CD14-positive monocyte (primary cell): ENCODE results near the gene SLC9A7. TPM values are rescaled to one million over a fixed set of nuclear protein-coding genes. Genes with fewer than 3 reads are reported as not detected.

Source experiments
- DNase-seq, 3 donors: peaks; one replicate each; pipeline ENCODE4 v3.0.0-alpha.2; 2011 to 2022
- H2AFZ ChIP-seq: 2 replicates; pipeline ENCODE4 v1.6.0; 2012; ENCODE audit warnings: mild to moderate bottlenecking, low read depth, low read length, inconsistent platforms; ENCODE audit not compliant: insufficient read depth, poor library complexity, severe bottlenecking
- H3K27ac ChIP-seq, 2 donors: 1 replicate in 1 of 2; 2 replicates in 1 of 2; pipeline ENCODE4 v1.5.1; 2012 to 2013; ENCODE audit warnings: low read length in 2 of 2, control low read depth in 1 of 2, inconsistent platforms in 1 of 2, low read depth in 1 of 2, mild to moderate bottlenecking in 1 of 2
- H3K27me3 ChIP-seq, 2 donors: one replicate each; pipeline versions ENCODE4 v1.6.0 to v1.6.1; 2011 to 2013; ENCODE audit warnings: low read length in 2 of 2; ENCODE audit not compliant: control insufficient read depth in 2 of 2, insufficient read depth in 2 of 2
- H3K36me3 ChIP-seq, 2 donors: replicated peaks in 1 of 2; 1 replicate in 1 of 2; 2 replicates in 1 of 2; pipeline versions ENCODE4 v1.5.1 to v1.6.1; 2012 to 2013; ENCODE audit warnings: low read length in 2 of 2, control low read depth in 1 of 2, inconsistent platforms in 1 of 2, mild to moderate bottlenecking in 1 of 2; ENCODE audit not compliant: insufficient read depth in 2 of 2, control insufficient read depth in 1 of 2
- H3K4me1 ChIP-seq, 2 donors: 1 replicate in 1 of 2; 2 replicates in 1 of 2; pipeline versions ENCODE4 v1.5.1 to v1.6.1; 2012 to 2013; ENCODE audit warnings: low read length in 2 of 2, control low read depth in 1 of 2, inconsistent platforms in 1 of 2, mild to moderate bottlenecking in 1 of 2, moderate library complexity in 1 of 2; ENCODE audit not compliant: insufficient read depth in 2 of 2, control insufficient read depth in 1 of 2
- H3K4me2 ChIP-seq: replicated peaks from 2 replicates; pipeline ENCODE3; 2012; ENCODE audit warnings: low read length, moderate library complexity, mild to moderate bottlenecking; ENCODE audit not compliant: poor library complexity, severe bottlenecking; ENCODE audit errors: extremely low read depth
- H3K4me3 ChIP-seq, 3 experiments: fragments of 200-600 bp in 1 of 3; sonication (generic) in 1 of 3; replicated peaks in 1 of 3; 1 replicate in 2 of 3; 2 replicates in 1 of 3; pipeline ENCODE4 v1.5.1; 2011 to 2013; ENCODE audit warnings: low read length in 3 of 3, mild to moderate bottlenecking in 3 of 3, control low read depth in 2 of 3, low read depth in 2 of 3, inconsistent platforms in 1 of 3, moderate library complexity in 1 of 3
- H3K79me2 ChIP-seq: 2 replicates; pipeline ENCODE4 v1.6.0; 2012; ENCODE audit warnings: mild to moderate bottlenecking, control low read depth, inconsistent platforms, low read length, moderate library complexity; ENCODE audit not compliant: insufficient read depth
- H3K9ac ChIP-seq: 2 replicates; pipeline ENCODE4 v1.6.0; 2017; ENCODE audit warnings: low read length, mild to moderate bottlenecking; ENCODE audit not compliant: insufficient read depth, poor library complexity, severe bottlenecking
- H3K9me3 ChIP-seq, 2 donors: replicated peaks in 1 of 2; 1 replicate in 1 of 2; 2 replicates in 1 of 2; pipeline versions ENCODE4 v1.5.1 to v1.6.1; 2012 to 2013; ENCODE audit warnings: low read length in 2 of 2, control low read depth in 1 of 2; ENCODE audit not compliant: control insufficient read depth in 1 of 2, insufficient read depth in 1 of 2
- H4K20me1 ChIP-seq: 2 replicates; pipeline ENCODE4 v1.6.0; 2012; ENCODE audit warnings: mild to moderate bottlenecking, low read length, control low read depth, moderate library complexity; ENCODE audit not compliant: insufficient read depth
- H3K27ac Mint-ChIP-seq, 7 donors: one replicate each; pipeline ENCODE4 v1.8.0; 2020; ENCODE audit warnings: mild to moderate bottlenecking in 7 of 7, mixed read lengths in 7 of 7, moderate library complexity in 6 of 7, inconsistent platforms in 2 of 7
- H3K27me3 Mint-ChIP-seq, 3 donors: one replicate each; pipeline ENCODE4 v1.8.0; 2021 to 2022; ENCODE audit warnings: low read depth in 3 of 3, mild to moderate bottlenecking in 3 of 3, mixed read lengths in 3 of 3, moderate library complexity in 3 of 3, inconsistent platforms in 1 of 3
- H3K36me3 Mint-ChIP-seq, 2 donors: one replicate each; pipeline ENCODE4 v1.8.0; 2020; ENCODE audit warnings: mixed read lengths in 2 of 2, inconsistent platforms in 1 of 2, mild to moderate bottlenecking in 1 of 2
- H3K4me1 Mint-ChIP-seq: one replicate; pipeline ENCODE4 v1.8.0; 2020; ENCODE audit warnings: mild to moderate bottlenecking, mixed read lengths
- H3K4me3 Mint-ChIP-seq, 2 donors: one replicate each; pipeline ENCODE4 v1.8.0; 2020; ENCODE audit warnings: mild to moderate bottlenecking in 2 of 2, mixed read lengths in 2 of 2, moderate library complexity in 1 of 2
- H3K9me3 Mint-ChIP-seq, 7 donors: one replicate each; pipeline ENCODE4 v1.8.0; 2020 to 2022; ENCODE audit warnings: mixed read lengths in 7 of 7, mild to moderate bottlenecking in 6 of 7, moderate library complexity in 6 of 7, inconsistent platforms in 2 of 7
- WGBS: methylation state at CpG from one replicate; pipeline ENCODE4 v1.1.5; 2013; ENCODE audit warnings: missing lambda C conversion rate; ENCODE audit not compliant: insufficient coverage; 5-methylcytosine and 5-hydroxymethylcytosine counted together
- intact Hi-C, 2 donors: fragments of 100-400 bp; cut with micrococcal nuclease; formaldehyde crosslinking; loops; one replicate each; pipeline versions ENCODE4 v1.15.0 to v1.15.1; 2023
- polyA plus RNA-seq, 3 donors: library from polyadenylated mRNA; depleted of rRNA in 1 of 3; unstranded in 2 of 3; stranded (reverse) in 1 of 3; fragments of 300-500 nt in 2 of 3; fragments of >200 nt in 1 of 3; fragmentation: Illumina TruSeq in 2 of 3; gene quantifications; 1 replicate in 2 of 3; 2 replicates in 1 of 3; pipeline ENCODE4 v1.2.3, GENCODE V29; 2012 to 2021
- TF ChIP-seq, protein P1 (sequence below): fragments of 200-600 bp; IDR thresholded peaks from one replicate; pipeline ENCODE4 v1.8.0; 2022; ENCODE audit warnings: antibody characterized with exemption, mild to moderate bottlenecking

SLC9A7 gene
- polyA plus RNA-seq, 3 donors = 0.73 to 2.0 (median 1.0) TPM

DNA sequence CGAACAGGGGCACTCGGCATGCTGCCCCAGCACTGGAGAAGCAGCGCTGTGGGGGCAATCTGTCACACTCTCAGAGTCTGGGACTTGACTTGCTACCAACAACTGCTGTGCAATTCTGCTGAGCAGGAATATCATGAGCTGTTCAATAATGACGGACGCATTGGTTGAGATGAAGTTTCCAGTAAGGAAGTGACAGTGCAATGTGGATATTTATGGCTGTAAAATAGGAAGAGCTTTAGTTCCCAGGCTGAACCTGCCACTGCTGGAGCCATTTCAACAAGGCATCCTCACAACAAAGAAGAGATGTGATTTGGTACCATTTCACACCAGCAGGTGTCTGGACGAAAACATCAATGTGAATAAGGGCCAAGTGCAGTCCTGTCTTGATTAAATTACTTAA is 161.1 kb downstream of the SLC9A7 start:
- peak in 1 of 3 donors; percentile 31 for DNase-seq
- Histone ChIP-seq H3K27ac (no peak overlapping the region), H3K4me2 (no peak overlapping the region), H3K27me3 (peaks cover 0 to 3% of the 10 kb centered on the region in 2 donors), H3K36me3 (no peaks in the 10 kb centered on the region), H3K9me3 (no peaks in the 10 kb centered on the region), H3K4me1 (peaks cover 6 to 8% of the 10 kb centered on the region in 2 donors), H2AFZ (no peak overlapping the region), H3K4me3 (no peak overlapping the region), H3K79me2 (no peaks in the 10 kb centered on the region), H4K20me1 (no peaks in the 10 kb centered on the region), H3K9ac (no peak overlapping the region)
- TF ChIP-seq, protein P1, sequence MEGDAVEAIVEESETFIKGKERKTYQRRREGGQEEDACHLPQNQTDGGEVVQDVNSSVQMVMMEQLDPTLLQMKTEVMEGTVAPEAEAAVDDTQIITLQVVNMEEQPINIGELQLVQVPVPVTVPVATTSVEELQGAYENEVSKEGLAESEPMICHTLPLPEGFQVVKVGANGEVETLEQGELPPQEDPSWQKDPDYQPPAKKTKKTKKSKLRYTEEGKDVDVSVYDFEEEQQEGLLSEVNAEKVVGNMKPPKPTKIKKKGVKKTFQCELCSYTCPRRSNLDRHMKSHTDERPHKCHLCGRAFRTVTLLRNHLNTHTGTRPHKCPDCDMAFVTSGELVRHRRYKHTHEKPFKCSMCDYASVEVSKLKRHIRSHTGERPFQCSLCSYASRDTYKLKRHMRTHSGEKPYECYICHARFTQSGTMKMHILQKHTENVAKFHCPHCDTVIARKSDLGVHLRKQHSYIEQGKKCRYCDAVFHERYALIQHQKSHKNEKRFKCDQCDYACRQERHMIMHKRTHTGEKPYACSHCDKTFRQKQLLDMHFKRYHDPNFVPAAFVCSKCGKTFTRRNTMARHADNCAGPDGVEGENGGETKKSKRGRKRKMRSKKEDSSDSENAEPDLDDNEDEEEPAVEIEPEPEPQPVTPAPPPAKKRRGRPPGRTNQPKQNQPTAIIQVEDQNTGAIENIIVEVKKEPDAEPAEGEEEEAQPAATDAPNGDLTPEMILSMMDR = no peak
- H3K27ac Mint-ChIP-seq = no peak overlapping the region
- H3K36me3 Mint-ChIP-seq = peaks cover 0 to 3% of the 10 kb centered on the region in 2 donors
- H3K4me1 Mint-ChIP-seq = peaks cover 6% of the 10 kb centered on the region
- H3K4me3 Mint-ChIP-seq = no peak overlapping the region
- peaks cover 0 to 3% (median 0%) of the 10 kb centered on the region in 7 donors for H3K9me3 Mint-ChIP-seq
- peaks cover 0 to 3% (median 0%) of the 10 kb centered on the region in 3 donors for H3K27me3 Mint-ChIP-seq
- WGBS = 0% methylated on average over 1 of the region's 6 CpGs
- intact Hi-C loops = no loop called here

DNA sequence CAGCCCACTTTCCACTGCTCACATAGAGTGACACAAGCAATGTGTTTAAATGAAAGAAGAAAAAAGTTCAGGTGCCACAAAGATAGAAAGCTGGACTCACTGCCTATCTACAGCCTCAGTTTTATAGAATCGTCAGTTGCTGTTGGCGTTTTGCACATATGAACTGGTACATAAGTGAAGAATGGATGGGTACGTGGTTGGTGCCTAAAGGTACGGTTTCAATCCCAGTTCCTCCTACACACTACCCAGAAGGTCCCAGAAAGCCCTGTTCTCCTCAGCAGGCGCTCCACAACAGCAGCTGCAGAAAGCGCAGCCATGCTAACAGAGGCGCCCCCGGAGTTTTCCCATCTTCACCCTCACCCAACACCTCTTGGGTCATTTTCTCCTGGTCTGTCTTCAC is 161.7 kb downstream of the SLC9A7 start:
- H4K20me1 ChIP-seq = no peaks in the 10 kb centered on the region
- no peaks in the 10 kb centered on the region for H3K36me3 ChIP-seq
- TF ChIP-seq, protein P1 = no peak
- Mint-ChIP-seq H3K4me3 (no peak overlapping the region), H3K4me1 (peaks cover 6% of the 10 kb centered on the region), H3K36me3 (peaks cover 0 to 3% of the 10 kb centered on the region in 2 donors), H3K27ac (no peak overlapping the region), H3K27me3 (peaks cover 0 to 4% (median 0%) of the 10 kb centered on the region in 3 donors), H3K9me3 (peaks cover 0 to 3% (median 0%) of the 10 kb centered on the region in 7 donors)
- no peak overlapping the region for H3K4me2 ChIP-seq
- H3K9ac ChIP-seq = no peak overlapping the region
- intact Hi-C loops = no loop called here
- no peak overlapping the region for H3K4me3 ChIP-seq
- no CpG with 5 or more reads among the region's 8 CpGs for WGBS
- no peak for DNase-seq
- H3K79me2 ChIP-seq = no peaks in the 10 kb centered on the region
- no peak overlapping the region for H3K27ac ChIP-seq
- H3K9me3 ChIP-seq = no peaks in the 10 kb centered on the region
- peaks cover 6 to 8% of the 10 kb centered on the region in 2 donors for H3K4me1 ChIP-seq
- peaks cover 0 to 3% of the 10 kb centered on the region in 2 donors for H3K27me3 ChIP-seq
- H2AFZ ChIP-seq = no peak overlapping the region
